ENCODE results near the gene LSAMP.

Gene LSAMP

GRCh38 chr3:115999001-115999585, 446.2 kb downstream of the LSAMP start:
- no peak overlapping the region for H2BK12ac ChIP-seq (ENCODE audit: low read length)
- no peak overlapping the region for H3K27ac ChIP-seq (ENCODE audit: low read depth, low read length)
- no peaks in the 10 kb centered on the region for H3K79me2 ChIP-seq (ENCODE audit: control insufficient read depth, insufficient read depth, low read length, poor library complexity)
- no peaks in the 10 kb centered on the region for H3K36me3 ChIP-seq (ENCODE audit: control insufficient read depth in 1 of 2, insufficient read depth in 2 of 2, low read length in 2 of 2)
- H3K4me1 ChIP-seq (ENCODE audit: control insufficient read depth in 1 of 2, insufficient read depth in 2 of 2, low read length in 2 of 2), result no peaks in the 10 kb centered on the region
- WGBS (ENCODE audit: extremely low coverage, insufficient coverage, insufficient read length), result no CpG with 5 or more reads among the region's 5 CpGs
- no peak overlapping the region for H4K8ac ChIP-seq (ENCODE audit: low read depth, low read length)
- H2AK5ac ChIP-seq (ENCODE audit: low read length), result no peak overlapping the region
- no peaks in the 10 kb centered on the region for H3K27me3 ChIP-seq (ENCODE audit: insufficient read depth, low read length)
- H3K79me1 ChIP-seq (ENCODE audit: low read length), result no peaks in the 10 kb centered on the region
- DNase-seq, result no peak
- H2BK5ac ChIP-seq (ENCODE audit: low read depth, low read length, poor library complexity), result no peak overlapping the region
- H3K18ac ChIP-seq (ENCODE audit: low read length), result no peak overlapping the region
- no peak overlapping the region for H3K4me3 ChIP-seq (ENCODE audit: low read depth, low read length)
- H2BK120ac ChIP-seq (ENCODE audit: insufficient read depth, low read length, poor library complexity), result no peak overlapping the region
- no peak overlapping the region for H2AFZ ChIP-seq (ENCODE audit: insufficient read depth, low read length, poor library complexity)
- H3K4me2 ChIP-seq (ENCODE audit: low read length), result no peak overlapping the region
- no peak overlapping the region for H4K91ac ChIP-seq (ENCODE audit: low read depth, low read length)
- H3K9ac ChIP-seq (ENCODE audit: low read length), result no peak overlapping the region
- no peak overlapping the region for H4K12ac ChIP-seq (ENCODE audit: low read depth, low read length)
- H3K9me3 ChIP-seq (ENCODE audit: insufficient read depth, low read depth, low read length), result no peaks in the 10 kb centered on the region
- no peak overlapping the region for H3K14ac ChIP-seq (ENCODE audit: low read length)
- no peak overlapping the region for H3K23ac ChIP-seq (ENCODE audit: low read length)
- H3K4ac ChIP-seq (ENCODE audit: low read depth, low read length), result no peak overlapping the region

GRCh38 chr3:115996420-115997108, 448.7 kb downstream of the LSAMP start:
- no peak for DNase-seq
- H3K79me2 ChIP-seq (ENCODE audit: control insufficient read depth, insufficient read depth, low read length, poor library complexity), result no peaks in the 10 kb centered on the region
- H4K91ac ChIP-seq (ENCODE audit: low read depth, low read length), result no peak overlapping the region
- H3K4ac ChIP-seq (ENCODE audit: low read depth, low read length), result no peak overlapping the region
- H3K27me3 ChIP-seq (ENCODE audit: insufficient read depth, low read length), result no peaks in the 10 kb centered on the region
- no peak overlapping the region for H3K23ac ChIP-seq (ENCODE audit: low read length)
- no peaks in the 10 kb centered on the region for H3K9me3 ChIP-seq (ENCODE audit: insufficient read depth, low read depth, low read length)
- H3K4me1 ChIP-seq (ENCODE audit: control insufficient read depth in 1 of 2, insufficient read depth in 2 of 2, low read length in 2 of 2), result no peaks in the 10 kb centered on the region
- no peaks in the 10 kb centered on the region for H3K79me1 ChIP-seq (ENCODE audit: low read length)
- H3K36me3 ChIP-seq (ENCODE audit: control insufficient read depth in 1 of 2, insufficient read depth in 2 of 2, low read length in 2 of 2), result no peaks in the 10 kb centered on the region
- no peak overlapping the region for H2AK5ac ChIP-seq (ENCODE audit: low read length)
- no peak overlapping the region for H2BK5ac ChIP-seq (ENCODE audit: low read depth, low read length, poor library complexity)
- H4K8ac ChIP-seq (ENCODE audit: low read depth, low read length), result no peak overlapping the region
- no peak overlapping the region for H2AFZ ChIP-seq (ENCODE audit: insufficient read depth, low read length, poor library complexity)
- no peak overlapping the region for H3K27ac ChIP-seq (ENCODE audit: low read depth, low read length)
- no peak overlapping the region for H3K14ac ChIP-seq (ENCODE audit: low read length)
- H3K9ac ChIP-seq (ENCODE audit: low read length), result no peak overlapping the region
- WGBS (ENCODE audit: extremely low coverage, insufficient coverage, insufficient read length), result no CpG with 5 or more reads among the region's 3 CpGs
- no peak overlapping the region for H2BK12ac ChIP-seq (ENCODE audit: low read length)
- H4K12ac ChIP-seq (ENCODE audit: low read depth, low read length), result no peak overlapping the region
- no peak overlapping the region for H3K4me3 ChIP-seq (ENCODE audit: low read depth, low read length)
- no peak overlapping the region for H2BK120ac ChIP-seq (ENCODE audit: insufficient read depth, low read length, poor library complexity)
- no peak overlapping the region for H3K18ac ChIP-seq (ENCODE audit: low read length)
- H3K4me2 ChIP-seq (ENCODE audit: low read length), result no peak overlapping the region

GRCh38 chr3:115990669-115991068, 454.6 kb downstream of the LSAMP start:
- H3K4ac ChIP-seq (ENCODE audit: low read depth, low read length), result no peak overlapping the region
- no peak overlapping the region for H4K12ac ChIP-seq (ENCODE audit: low read depth, low read length)
- no peaks in the 10 kb centered on the region for H3K79me1 ChIP-seq (ENCODE audit: low read length)
- no peak overlapping the region for H3K9ac ChIP-seq (ENCODE audit: low read length)
- no peaks in the 10 kb centered on the region for H3K4me1 ChIP-seq (ENCODE audit: control insufficient read depth in 1 of 2, insufficient read depth in 2 of 2, low read length in 2 of 2)
- H2AK5ac ChIP-seq (ENCODE audit: low read length), result no peak overlapping the region
- no peak for DNase-seq
- H3K23ac ChIP-seq (ENCODE audit: low read length), result no peak overlapping the region
- no peak overlapping the region for H2BK12ac ChIP-seq (ENCODE audit: low read length)
- H4K8ac ChIP-seq (ENCODE audit: low read depth, low read length), result no peak overlapping the region
- H3K4me2 ChIP-seq (ENCODE audit: low read length), result no peak overlapping the region
- H3K14ac ChIP-seq (ENCODE audit: low read length), result no peak overlapping the region
- H2BK120ac ChIP-seq (ENCODE audit: insufficient read depth, low read length, poor library complexity), result no peak overlapping the region
- no peak overlapping the region for H2BK5ac ChIP-seq (ENCODE audit: low read depth, low read length, poor library complexity)
- no peaks in the 10 kb centered on the region for H3K27me3 ChIP-seq (ENCODE audit: insufficient read depth, low read length)
- H3K36me3 ChIP-seq (ENCODE audit: control insufficient read depth in 1 of 2, insufficient read depth in 2 of 2, low read length in 2 of 2), result no peaks in the 10 kb centered on the region
- H2AFZ ChIP-seq (ENCODE audit: insufficient read depth, low read length, poor library complexity), result no peak overlapping the region
- WGBS (ENCODE audit: extremely low coverage, insufficient coverage, insufficient read length), result no CpG with 5 or more reads among the region's 4 CpGs
- H3K4me3 ChIP-seq (ENCODE audit: low read depth, low read length), result no peak overlapping the region
- H3K79me2 ChIP-seq (ENCODE audit: control insufficient read depth, insufficient read depth, low read length, poor library complexity), result no peaks in the 10 kb centered on the region
- no peaks in the 10 kb centered on the region for H3K9me3 ChIP-seq (ENCODE audit: insufficient read depth, low read depth, low read length)
- no peak overlapping the region for H4K91ac ChIP-seq (ENCODE audit: low read depth, low read length)
- H3K27ac ChIP-seq (ENCODE audit: low read depth, low read length), result no peak overlapping the region
- H3K18ac ChIP-seq (ENCODE audit: low read length), result no peak overlapping the region

GRCh38 chr3:115989684-115990421, 455.4 kb downstream of the LSAMP start:
- no peak for DNase-seq
- Histone ChIP-seq H3K4me2 (ENCODE audit: low read length) (no peak overlapping the region), H2BK5ac (ENCODE audit: low read depth, low read length, poor library complexity) (no peak overlapping the region), H3K18ac (ENCODE audit: low read length) (no peak overlapping the region), H2AK5ac (ENCODE audit: low read length) (no peak overlapping the region), H3K79me1 (ENCODE audit: low read length) (no peaks in the 10 kb centered on the region), H3K4me1 (ENCODE audit: control insufficient read depth in 1 of 2, insufficient read depth in 2 of 2, low read length in 2 of 2) (no peaks in the 10 kb centered on the region), H3K4ac (ENCODE audit: low read depth, low read length) (no peak overlapping the region), H4K8ac (ENCODE audit: low read depth, low read length) (no peak overlapping the region), H3K9me3 (ENCODE audit: insufficient read depth, low read depth, low read length) (no peaks in the 10 kb centered on the region), H3K23ac (ENCODE audit: low read length) (no peak overlapping the region), H2AFZ (ENCODE audit: insufficient read depth, low read length, poor library complexity) (no peak overlapping the region), H3K36me3 (ENCODE audit: control insufficient read depth in 1 of 2, insufficient read depth in 2 of 2, low read length in 2 of 2) (no peaks in the 10 kb centered on the region), H2BK120ac (ENCODE audit: insufficient read depth, low read length, poor library complexity) (no peak overlapping the region), H3K79me2 (ENCODE audit: control insufficient read depth, insufficient read depth, low read length, poor library complexity) (no peaks in the 10 kb centered on the region), H2BK12ac (ENCODE audit: low read length) (no peak overlapping the region), H3K4me3 (ENCODE audit: low read depth, low read length) (no peak overlapping the region), H3K27me3 (ENCODE audit: insufficient read depth, low read length) (no peaks in the 10 kb centered on the region), H3K9ac (ENCODE audit: low read length) (no peak overlapping the region), H3K27ac (ENCODE audit: low read depth, low read length) (no peak overlapping the region), H4K12ac (ENCODE audit: low read depth, low read length) (no peak overlapping the region), H3K14ac (ENCODE audit: low read length) (no peak overlapping the region), H4K91ac (ENCODE audit: low read depth, low read length) (no peak overlapping the region)
- WGBS (ENCODE audit: extremely low coverage, insufficient coverage, insufficient read length), result no CpG with 5 or more reads among the region's 5 CpGs

Measured in trophoblast cell (in vitro differentiated cells and primary cell).